C4-2B (cell line): ENCODE results near the gene CFAP99.

Source experiments
- CTCF ChIP-seq: fragments of 450-650 bp; conservative IDR thresholded peaks from 2 replicates; pipeline ENCODE4 v1.5.1; 2017; ENCODE audit warnings: mild to moderate bottlenecking
- ZFX ChIP-seq: fragments of 450-650 bp; IDR thresholded peaks from 2 replicates; pipeline ENCODE4 v1.6.1; 2017

- TF ChIP-seq CTCF: no peak
- peak; percentile 37; the same call in 1 of the 2 replicates for TF ChIP-seq ZFX
Observed at GRCh38 chr4:2417765-2418649, 748 bp upstream of the CFAP99 start, which contains the start of gene ZFYVE28.
